Measurements from ENCODE around the gene CYP4F22. TPM values are rescaled to one million over a fixed set of nuclear protein-coding genes. Genes with fewer than 3 reads are reported as not detected.

Gene CYP4F22
- total RNA-seq, 1 experiment from 2014 or later, result not detected

GRCh38 chr19:15584095-15584494 lies 75.8 kb downstream of the CYP4F22 start:
- Histone ChIP-seq H3K27ac (ENCODE audit: insufficient read length, low read depth, low read length) (no peak overlapping the region), H3T11ph (ENCODE audit: low read length) (no peak overlapping the region), H3K4me1 (ENCODE audit: insufficient read depth, low read length) (no peaks in the 10 kb centered on the region), H2AK5ac (ENCODE audit: insufficient read length, low read length) (no peak overlapping the region), H3K4ac (ENCODE audit: low read depth, low read length) (no peak overlapping the region), H3K23me2 (ENCODE audit: insufficient read length, low read depth, low read length, poor library complexity, severe bottlenecking) (no peaks in the 10 kb centered on the region), H4K91ac (ENCODE audit: insufficient read length, low read depth, low read length) (no peak overlapping the region), H3K9me3 (ENCODE audit: control insufficient read depth, low read depth, low read length) (peaks cover 14% of the 10 kb centered on the region), H3K79me2 (ENCODE audit: insufficient read depth, low read length) (no peaks in the 10 kb centered on the region), H4K8ac (replicated peaks; ENCODE audit: insufficient read length, low read depth, low read length) (no peak overlapping the region), H3K56ac (ENCODE audit: insufficient read length, low read depth, low read length) (no peak overlapping the region), H2BK120ac (ENCODE audit: low read depth, low read length, poor library complexity, severe bottlenecking) (no peak overlapping the region), H4K20me1 (ENCODE audit: control insufficient read depth, insufficient read depth, insufficient read length) (no peaks in the 10 kb centered on the region), H3K14ac (ENCODE audit: insufficient read depth, low read length) (no peak overlapping the region), H3K4me2 (ENCODE audit: insufficient read depth, insufficient read length, low read length) (no peak overlapping the region), H2AFZ (ENCODE audit: low read length) (no peak overlapping the region), H2BK20ac (ENCODE audit: low read depth, low read length, poor library complexity, severe bottlenecking) (no peak overlapping the region), H3K9ac (ENCODE audit: extremely low read depth, insufficient read length, low read length) (no peak overlapping the region), H2BK5ac (ENCODE audit: insufficient read length, low read length) (no peak overlapping the region), H2BK15ac (ENCODE audit: low read depth, low read length) (no peak overlapping the region), H3K79me1 (ENCODE audit: insufficient read depth, low read depth, low read length, poor library complexity, severe bottlenecking) (no peaks in the 10 kb centered on the region), H3K27me3 (ENCODE audit: insufficient read depth, low read length) (no peaks in the 10 kb centered on the region), H3K23ac (ENCODE audit: insufficient read length, low read depth, low read length) (no peak overlapping the region), H2BK12ac (ENCODE audit: insufficient read length, low read depth, low read length) (no peak overlapping the region), H3K18ac (ENCODE audit: insufficient read length, low read depth, low read length) (no peak overlapping the region), H4K5ac (ENCODE audit: insufficient read length, low read depth, low read length) (no peak overlapping the region)
- Mint-ChIP-seq H3K4me3 (peak overlapping the region in 1 of 2 experiments; percentile 63; a peak in 2 of 5 replicates), H3K4me1 (no peaks in the 10 kb centered on the region), H3K27me3 (ENCODE audit: low read depth) (peaks cover 3% of the 10 kb centered on the region; the same call in 1 of the 2 replicates), H3K36me3 (ENCODE audit: insufficient read depth in 1 of 3, low read depth in 3 of 3) (peaks cover 4 to 19% (median 8%) of the 10 kb centered on the region in 3 experiments; a peak in 6 of 7 replicates), H3K27ac (no peak overlapping the region), H3K9me3 (peaks cover 56 to 88% of the 10 kb centered on the region in 2 experiments)
- TF ChIP-seq, protein P1, sequence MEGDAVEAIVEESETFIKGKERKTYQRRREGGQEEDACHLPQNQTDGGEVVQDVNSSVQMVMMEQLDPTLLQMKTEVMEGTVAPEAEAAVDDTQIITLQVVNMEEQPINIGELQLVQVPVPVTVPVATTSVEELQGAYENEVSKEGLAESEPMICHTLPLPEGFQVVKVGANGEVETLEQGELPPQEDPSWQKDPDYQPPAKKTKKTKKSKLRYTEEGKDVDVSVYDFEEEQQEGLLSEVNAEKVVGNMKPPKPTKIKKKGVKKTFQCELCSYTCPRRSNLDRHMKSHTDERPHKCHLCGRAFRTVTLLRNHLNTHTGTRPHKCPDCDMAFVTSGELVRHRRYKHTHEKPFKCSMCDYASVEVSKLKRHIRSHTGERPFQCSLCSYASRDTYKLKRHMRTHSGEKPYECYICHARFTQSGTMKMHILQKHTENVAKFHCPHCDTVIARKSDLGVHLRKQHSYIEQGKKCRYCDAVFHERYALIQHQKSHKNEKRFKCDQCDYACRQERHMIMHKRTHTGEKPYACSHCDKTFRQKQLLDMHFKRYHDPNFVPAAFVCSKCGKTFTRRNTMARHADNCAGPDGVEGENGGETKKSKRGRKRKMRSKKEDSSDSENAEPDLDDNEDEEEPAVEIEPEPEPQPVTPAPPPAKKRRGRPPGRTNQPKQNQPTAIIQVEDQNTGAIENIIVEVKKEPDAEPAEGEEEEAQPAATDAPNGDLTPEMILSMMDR (conservative IDR thresholded peaks at IDR 0.05), result no peak
- DNase-seq, result no peak
- WGBS (ENCODE audit: extremely low coverage, insufficient read length, low lambda C conversion rate), result no CpG with 5 or more reads among the region's 10 CpGs
